Caco-2 (cell line): ENCODE results near the gene LRRN4CL. TPM values are rescaled to one million over a fixed set of nuclear protein-coding genes. Genes with fewer than 3 reads are reported as not detected.
"Not testable (repeated sequence)": the region's sequence is repeated elsewhere in the genome, so short reads cannot be mapped to it uniquely, and the experiment has no call there.

ENCODE experiments used
- BruUV-seq: library from RNA; stranded (reverse); fragments of 400-500 nt; replicated peaks from 2 replicates; lab custom pipeline; 2021; lab: Mats Ljungman, UMichigan
- CTCF ChIA-PET: fragments of 300-600 bp; sonication (Branson Sonifier 250); formaldehyde crosslinking; loops from one replicate; lab custom pipeline; 2022; ENCODE audit warnings: antibody characterized with exemption; lab: Charles Lee
- POLR2A ChIA-PET: fragments of 300-600 bp; sonication (Branson Sonifier 250); formaldehyde crosslinking; loops from one replicate; lab custom pipeline; 2022; ENCODE audit warnings: antibody characterized with exemption; lab: Charles Lee
- DNase-seq, 2 experiments: peaks; one replicate each; pipeline versions ENCODE4 v3.0.0 to v3.0.0-alpha.2; 2020 to 2022
- H3K27me3 ChIP-seq: replicated peaks from 2 replicates; pipeline ENCODE4 v1.6.0; 2011; ENCODE audit warnings: low read length; ENCODE audit not compliant: control insufficient read depth, insufficient read depth
- H3K36me3 ChIP-seq: 2 replicates; pipeline ENCODE4 v1.5.1; 2011; ENCODE audit warnings: low read length; ENCODE audit not compliant: control insufficient read depth, insufficient read depth
- H3K4me1 ChIP-seq: fragments of 250-450 bp; sonication (Bioruptor Pico); 2 replicates; pipeline ENCODE4 v1.5.1; 2020; ENCODE audit warnings: mild to moderate bottlenecking
- H3K4me3 ChIP-seq: 2 replicates; pipeline ENCODE4 v1.5.1; 2011; ENCODE audit warnings: low read depth, mild to moderate bottlenecking, control low read depth, low read length
- H3K9me3 ChIP-seq: fragments of 250-450 bp; sonication (Bioruptor Pico); 2 replicates; pipeline ENCODE4 v1.5.1; 2020; ENCODE audit warnings: mild to moderate bottlenecking, moderate library complexity
- H3K27ac Mint-ChIP-seq: one replicate; pipeline ENCODE4 v1.8.0; 2022; ENCODE audit warnings: mixed read lengths; ENCODE audit not compliant: unreplicated experiment
- H3K27me3 Mint-ChIP-seq: one replicate; pipeline ENCODE4 v1.8.0; 2022; ENCODE audit warnings: mixed read lengths; ENCODE audit not compliant: insufficient read depth, unreplicated experiment
- H3K36me3 Mint-ChIP-seq: one replicate; pipeline ENCODE4 v1.8.0; 2022; ENCODE audit warnings: mild to moderate bottlenecking, mixed read lengths; ENCODE audit not compliant: insufficient read depth, unreplicated experiment
- H3K4me1 Mint-ChIP-seq: one replicate; pipeline ENCODE4 v1.8.0; 2022; ENCODE audit warnings: low read depth, mixed read lengths; ENCODE audit not compliant: unreplicated experiment
- H3K4me3 Mint-ChIP-seq: one replicate; pipeline ENCODE4 v1.8.0; 2022; ENCODE audit warnings: mild to moderate bottlenecking, moderate library complexity, mixed read lengths; ENCODE audit not compliant: unreplicated experiment
- H3K9me3 Mint-ChIP-seq: one replicate; pipeline ENCODE4 v1.8.0; 2022; ENCODE audit warnings: mixed read lengths; ENCODE audit not compliant: unreplicated experiment
- CTCF ChIP-seq, 2 experiments: fragments of 200-600 bp in 1 of 2; IDR thresholded peaks; 1 replicate in 1 of 2; 2 replicates in 1 of 2; pipeline versions ENCODE4 v1.5.1 to v1.8.0; 2011 to 2022; ENCODE audit warnings: antibody characterized with exemption in 1 of 2, control low read depth in 1 of 2, inconsistent platforms in 1 of 2, low read depth in 1 of 2, low read length in 1 of 2, mild to moderate bottlenecking in 1 of 2, moderate library complexity in 1 of 2; ENCODE audit not compliant: insufficient read depth in 1 of 2, severe bottlenecking in 1 of 2, unreplicated experiment in 1 of 2
- intact Hi-C: fragments of 100-400 bp; cut with micrococcal nuclease; formaldehyde crosslinking; loops from one replicate; pipeline ENCODE4 v1.10.0; 2022; ENCODE audit not compliant: unreplicated experiment
- total RNA-seq: library from RNA; stranded (reverse); gene quantifications from 2 replicates; pipeline ENCODE4 v1.2.3, GENCODE V29; 2022

The LRRN4CL gene
- total RNA-seq, 1 experiment from 2014 or later, result 0.64 TPM

- H3K9me3 Mint-ChIP-seq, result no peaks in the 10 kb centered on the region
- H3K27ac Mint-ChIP-seq, result peak overlapping the region; percentile 95
- DNase-seq, result no peak
- intact Hi-C loops, result loop anchor here (1.0 kb wide), 1 partner anchor 12 kb away; no protein-coding TSS in a partner anchor
- H3K36me3 ChIP-seq, result peaks cover 2% of the 10 kb centered on the region; the same call in 1 of the 2 replicates
- BruUV-seq, result TSS peak; percentile 70
- H3K4me1 ChIP-seq, result peaks cover 10% of the 10 kb centered on the region; the same call in 1 of the 2 replicates
- no peaks in the 10 kb centered on the region for H3K27me3 Mint-ChIP-seq
- H3K27me3 ChIP-seq, result no peaks in the 10 kb centered on the region
- peak overlapping the region; percentile 75 for H3K4me3 Mint-ChIP-seq
- peaks cover 41% of the 10 kb centered on the region for H3K36me3 Mint-ChIP-seq
- peak overlapping the region; percentile 80 for H3K4me3 ChIP-seq
- POLR2A ChIA-PET, result interaction anchor here (0.7 to 1.4 kb wide), 11 partner anchors 11 to 172 kb away, joined by 3 to 56 read pairs (median 5); partner anchors contain the start of genes B3GAT3, C11orf98, CSKMT and HNRNPUL2
- TF ChIP-seq CTCF (IDR thresholded peaks at IDR 0.05; ENCODE audit: insufficient read depth in 1 of 2, low read depth in 1 of 2, low read length in 1 of 2, severe bottlenecking in 1 of 2, unreplicated experiment in 1 of 2), result no peak
- H3K9me3 ChIP-seq, result no peaks in the 10 kb centered on the region
- H3K4me1 Mint-ChIP-seq, result peaks cover 7% of the 10 kb centered on the region
- CTCF ChIA-PET, result interaction anchor here (0.9 to 1.0 kb wide), 2 partner anchors 13 to 31 kb away, joined by 4 to 6 read pairs; partner anchors contain the start of genes B3GAT3, C11orf98 and CSKMT
Measured at GRCh38 chr11:62652161-62653006, 36.9 kb downstream of the LRRN4CL start.

- peaks cover 16% of the 10 kb centered on the region for H3K4me1 ChIP-seq
- H3K27ac Mint-ChIP-seq, H3K36me3 ChIP-seq, intact Hi-C loops, H3K4me1 Mint-ChIP-seq, BruUV-seq, H3K4me3 ChIP-seq, H3K27me3 Mint-ChIP-seq, DNase-seq, H3K27me3 ChIP-seq, H3K9me3 Mint-ChIP-seq, H3K9me3 ChIP-seq, H3K4me3 Mint-ChIP-seq: not testable (repeated sequence)
- ChIA-PET POLR2A (interaction anchor here (1.0 kb wide), 1 partner anchor 14 kb away, joined by 3 read pairs; no protein-coding TSS in a partner anchor), CTCF (interaction anchor here (1.0 kb wide), 1 partner anchor 14 kb away, joined by 4 read pairs; the partner anchor contains the start of gene C11orf98)
- peaks cover 50% of the 10 kb centered on the region for H3K36me3 Mint-ChIP-seq
Measured at GRCh38 chr11:62650283-62650682, 39.0 kb downstream of the LRRN4CL start.

- H3K27me3 Mint-ChIP-seq, result no peaks in the 10 kb centered on the region
- CTCF ChIA-PET, result no interaction called here
- Histone ChIP-seq H3K4me1 (peaks cover 23% of the 10 kb centered on the region), H3K9me3 (no peaks in the 10 kb centered on the region), H3K36me3 (peaks cover 2% of the 10 kb centered on the region; the same call in 1 of the 2 replicates), H3K27me3 (no peaks in the 10 kb centered on the region), H3K4me3 (no peak overlapping the region)
- peaks cover 57% of the 10 kb centered on the region for H3K36me3 Mint-ChIP-seq
- POLR2A ChIA-PET, result interaction anchor here (4.5 kb wide), 1 partner anchor 16 kb away, joined by 43 read pairs; the partner anchor contains the start of genes C11orf98 and CSKMT
- no peak for TF ChIP-seq CTCF (IDR thresholded peaks at IDR 0.05; ENCODE audit: insufficient read depth in 1 of 2, low read depth in 1 of 2, low read length in 1 of 2, severe bottlenecking in 1 of 2, unreplicated experiment in 1 of 2)
- no peak for DNase-seq
- H3K9me3 Mint-ChIP-seq, result no peaks in the 10 kb centered on the region
- peaks cover 7% of the 10 kb centered on the region for H3K4me1 Mint-ChIP-seq
- H3K27ac Mint-ChIP-seq, result no peak overlapping the region
- no peak overlapping the region for H3K4me3 Mint-ChIP-seq
- intact Hi-C loops, result loop anchor here (5.0 kb wide), 1 partner anchor 37 kb away; the partner anchor contains the start of genes EML3 and ROM1
- BruUV-seq, result no TSS peak
Measured at GRCh38 chr11:62649486-62649885, 39.8 kb downstream of the LRRN4CL start.
